Measurements from ENCODE around the gene TEKT2.

Gene TEKT2

GRCh38 chr1:36089393-36090121, 5.7 kb downstream of the TEKT2 start:
- H4K20me1 ChIP-seq (ENCODE audit: insufficient read depth, low read length), result no peaks in the 10 kb centered on the region
- H3K27ac ChIP-seq (ENCODE audit: low read length), result no peak overlapping the region

GRCh38 chr1:36091141-36091540, 7.2 kb downstream of the TEKT2 start:
- H3K79me2 ChIP-seq (ENCODE audit: low read length), result peaks cover 16% of the 10 kb centered on the region
- TF ChIP-seq EZH2phosphoT487 (IDR thresholded peaks at IDR 0.05; ENCODE audit: low read depth), result no peak
- no peak for TF ChIP-seq CTCF (IDR thresholded peaks at IDR 0.05; ENCODE audit: low read depth, low read length)
- H3K4me1 ChIP-seq (ENCODE audit: low read length), result no peaks in the 10 kb centered on the region
- no peak overlapping the region for H3K4me2 ChIP-seq (ENCODE audit: low read length)
- no peaks in the 10 kb centered on the region for H3K9me3 ChIP-seq (ENCODE audit: insufficient read depth, low read length)
- peaks cover 11% of the 10 kb centered on the region for H3K36me3 ChIP-seq (replicated peaks; ENCODE audit: low read depth, low read length)
- H3K9ac ChIP-seq (ENCODE audit: low read length), result no peak overlapping the region
- H2AFZ ChIP-seq (ENCODE audit: low read depth, low read length), result no peak overlapping the region
- H4K20me1 ChIP-seq (ENCODE audit: insufficient read depth, low read length), result no peaks in the 10 kb centered on the region
- no peak overlapping the region for H3K4me3 ChIP-seq (ENCODE audit: low read length)
- H3K27ac ChIP-seq (ENCODE audit: low read length), result no peak overlapping the region
- no peaks in the 10 kb centered on the region for H3K27me3 ChIP-seq (ENCODE audit: low read depth, low read length)

More at GRCh38 chr1:36089393-36090121, 5.7 kb downstream of the TEKT2 start:
- H3K4me3 ChIP-seq (ENCODE audit: low read length), result peak overlapping the region; percentile 93
- H3K4me1 ChIP-seq (ENCODE audit: low read length), result no peaks in the 10 kb centered on the region
- TF ChIP-seq EZH2phosphoT487 (IDR thresholded peaks at IDR 0.05; ENCODE audit: low read depth) (no peak), CTCF (IDR thresholded peaks at IDR 0.05; ENCODE audit: low read depth, low read length) (no peak)
- peak overlapping the region; percentile 71 for H3K9ac ChIP-seq (ENCODE audit: low read length)
- no peaks in the 10 kb centered on the region for H3K27me3 ChIP-seq (ENCODE audit: low read depth, low read length)
- peaks cover 16% of the 10 kb centered on the region for H3K79me2 ChIP-seq (ENCODE audit: low read length)
- peak overlapping the region; percentile 97 for H3K4me2 ChIP-seq (ENCODE audit: low read length)
- no peaks in the 10 kb centered on the region for H3K9me3 ChIP-seq (ENCODE audit: insufficient read depth, low read length)
- H3K36me3 ChIP-seq (replicated peaks; ENCODE audit: low read depth, low read length), result peaks cover 11% of the 10 kb centered on the region
- H2AFZ ChIP-seq (ENCODE audit: low read depth, low read length), result no peak overlapping the region

DNA sequence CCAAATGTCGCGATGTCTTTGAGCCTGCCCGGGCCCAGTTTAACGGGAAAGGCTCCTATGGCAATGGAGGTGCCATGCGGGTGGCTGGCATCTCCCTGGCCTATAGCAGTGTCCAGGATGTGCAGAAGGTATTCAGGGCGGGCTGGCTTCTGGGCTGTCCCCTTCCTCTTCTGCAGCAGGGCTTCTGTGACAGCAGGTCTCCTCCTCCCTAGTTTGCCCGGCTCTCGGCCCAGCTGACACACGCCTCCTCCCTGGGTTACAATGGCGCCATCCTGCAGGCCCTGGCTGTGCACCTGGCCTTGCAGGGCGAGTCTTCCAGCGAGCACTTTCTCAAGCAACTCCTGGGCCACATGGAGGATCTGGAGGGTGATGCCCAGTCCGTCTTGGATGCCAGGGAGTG, 7.8 kb downstream of the TEKT2 start:
- H3K79me2 ChIP-seq (ENCODE audit: low read length), result peaks cover 16% of the 10 kb centered on the region
- H3K36me3 ChIP-seq (replicated peaks; ENCODE audit: low read depth, low read length), result peaks cover 11% of the 10 kb centered on the region
- TF ChIP-seq CTCF (IDR thresholded peaks at IDR 0.05; ENCODE audit: low read depth, low read length), result no peak
- TF ChIP-seq EZH2phosphoT487 (IDR thresholded peaks at IDR 0.05; ENCODE audit: low read depth), result no peak

GRCh38 chr1:36092166-36092797, 8.4 kb downstream of the TEKT2 start:
- no peak overlapping the region for H2AFZ ChIP-seq (ENCODE audit: low read depth, low read length)
- no peaks in the 10 kb centered on the region for H4K20me1 ChIP-seq (ENCODE audit: insufficient read depth, low read length)
- H3K4me1 ChIP-seq (ENCODE audit: low read length), result no peaks in the 10 kb centered on the region
- no peak overlapping the region for H3K9ac ChIP-seq (ENCODE audit: low read length)
- H3K27me3 ChIP-seq (ENCODE audit: low read depth, low read length), result no peaks in the 10 kb centered on the region
- no peaks in the 10 kb centered on the region for H3K9me3 ChIP-seq (ENCODE audit: insufficient read depth, low read length)
- no peak overlapping the region for H3K4me2 ChIP-seq (ENCODE audit: low read length)
- H3K27ac ChIP-seq (ENCODE audit: low read length), result no peak overlapping the region
- peaks cover 11% of the 10 kb centered on the region for H3K36me3 ChIP-seq (replicated peaks; ENCODE audit: low read depth, low read length)
- TF ChIP-seq EZH2phosphoT487 (IDR thresholded peaks at IDR 0.05; ENCODE audit: low read depth) (no peak), CTCF (IDR thresholded peaks at IDR 0.05; ENCODE audit: low read depth, low read length) (no peak)
- no peak overlapping the region for H3K4me3 ChIP-seq (ENCODE audit: low read length)
- H3K79me2 ChIP-seq (ENCODE audit: low read length), result peaks cover 16% of the 10 kb centered on the region

More for the DNA sequence above, 7.8 kb downstream of the TEKT2 start:
- no peak overlapping the region for H2AFZ ChIP-seq (ENCODE audit: low read depth, low read length)
- H3K4me2 ChIP-seq (ENCODE audit: low read length), result no peak overlapping the region
- no peaks in the 10 kb centered on the region for H3K9me3 ChIP-seq (ENCODE audit: insufficient read depth, low read length)
- no peak overlapping the region for H3K27ac ChIP-seq (ENCODE audit: low read length)
- H3K27me3 ChIP-seq (ENCODE audit: low read depth, low read length), result no peaks in the 10 kb centered on the region
- no peak overlapping the region for H3K4me3 ChIP-seq (ENCODE audit: low read length)
- H3K9ac ChIP-seq (ENCODE audit: low read length), result no peak overlapping the region
- no peaks in the 10 kb centered on the region for H3K4me1 ChIP-seq (ENCODE audit: low read length)
- no peaks in the 10 kb centered on the region for H4K20me1 ChIP-seq (ENCODE audit: insufficient read depth, low read length)

Measured in OCI-LY3 (cell line).